WI38 (cell line): Measurements from ENCODE around the gene ITSN1.

ENCODE experiments used
- H3K4me3 ChIP-seq: 2 replicates; pipeline ENCODE4 v1.5.1; 2011; ENCODE audit warnings: low read depth, mild to moderate bottlenecking, control low read depth, low read length
- TF ChIP-seq, protein P1 (sequence below): IDR thresholded peaks from 2 replicates; pipeline ENCODE4 v1.5.1; 2012; ENCODE audit warnings: low read depth, mild to moderate bottlenecking, control low read depth, low read length

ITSN1 gene

DNA sequence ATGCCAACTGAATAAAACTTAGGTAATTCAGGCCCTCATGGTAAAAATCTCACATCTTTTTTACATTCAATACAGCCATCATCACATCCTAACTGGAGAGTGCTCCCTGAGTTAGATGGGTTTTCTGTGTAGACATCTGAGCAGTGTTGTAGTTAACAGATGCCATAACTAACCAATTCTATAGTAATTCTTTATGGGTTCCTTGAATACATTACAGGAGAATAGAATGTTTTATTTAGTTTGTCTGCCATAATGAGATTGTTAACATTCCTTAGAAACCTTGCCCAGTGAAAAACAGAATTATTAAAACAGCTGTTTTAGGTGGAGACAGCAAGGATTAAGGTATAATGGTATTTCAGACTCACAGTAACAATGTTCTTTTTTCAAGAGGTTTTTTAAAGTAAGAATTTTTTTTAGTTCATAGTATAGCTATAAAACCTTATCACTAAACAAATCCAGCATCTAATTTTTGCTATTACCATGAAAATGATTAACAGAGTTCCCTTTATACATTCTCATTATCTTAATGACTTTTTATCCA, 178.0 kb downstream of the ITSN1 start:
- TF ChIP-seq, protein P1, sequence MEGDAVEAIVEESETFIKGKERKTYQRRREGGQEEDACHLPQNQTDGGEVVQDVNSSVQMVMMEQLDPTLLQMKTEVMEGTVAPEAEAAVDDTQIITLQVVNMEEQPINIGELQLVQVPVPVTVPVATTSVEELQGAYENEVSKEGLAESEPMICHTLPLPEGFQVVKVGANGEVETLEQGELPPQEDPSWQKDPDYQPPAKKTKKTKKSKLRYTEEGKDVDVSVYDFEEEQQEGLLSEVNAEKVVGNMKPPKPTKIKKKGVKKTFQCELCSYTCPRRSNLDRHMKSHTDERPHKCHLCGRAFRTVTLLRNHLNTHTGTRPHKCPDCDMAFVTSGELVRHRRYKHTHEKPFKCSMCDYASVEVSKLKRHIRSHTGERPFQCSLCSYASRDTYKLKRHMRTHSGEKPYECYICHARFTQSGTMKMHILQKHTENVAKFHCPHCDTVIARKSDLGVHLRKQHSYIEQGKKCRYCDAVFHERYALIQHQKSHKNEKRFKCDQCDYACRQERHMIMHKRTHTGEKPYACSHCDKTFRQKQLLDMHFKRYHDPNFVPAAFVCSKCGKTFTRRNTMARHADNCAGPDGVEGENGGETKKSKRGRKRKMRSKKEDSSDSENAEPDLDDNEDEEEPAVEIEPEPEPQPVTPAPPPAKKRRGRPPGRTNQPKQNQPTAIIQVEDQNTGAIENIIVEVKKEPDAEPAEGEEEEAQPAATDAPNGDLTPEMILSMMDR: no peak
- H3K4me3 ChIP-seq: no peak overlapping the region

DNA sequence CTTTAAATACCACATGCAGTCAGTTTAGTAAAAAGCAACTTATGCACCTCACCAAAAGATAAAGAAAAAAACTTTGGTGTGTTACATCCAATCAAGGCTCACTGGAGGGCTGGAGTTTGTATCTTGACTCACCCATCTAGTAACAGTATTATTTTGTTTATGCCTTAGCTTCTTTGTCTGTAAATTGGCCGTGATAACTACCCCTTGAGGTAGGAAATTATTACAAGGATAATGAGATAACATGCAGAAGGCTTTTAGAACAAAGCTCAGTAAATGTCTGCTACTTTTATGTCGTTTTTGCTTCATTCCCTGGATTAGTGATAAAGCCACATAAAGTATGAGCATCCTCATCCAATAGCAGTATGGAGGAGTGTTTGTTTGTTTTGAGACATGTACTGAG, 178.5 kb downstream of the ITSN1 start:
- TF ChIP-seq, protein P1: no peak

DNA sequence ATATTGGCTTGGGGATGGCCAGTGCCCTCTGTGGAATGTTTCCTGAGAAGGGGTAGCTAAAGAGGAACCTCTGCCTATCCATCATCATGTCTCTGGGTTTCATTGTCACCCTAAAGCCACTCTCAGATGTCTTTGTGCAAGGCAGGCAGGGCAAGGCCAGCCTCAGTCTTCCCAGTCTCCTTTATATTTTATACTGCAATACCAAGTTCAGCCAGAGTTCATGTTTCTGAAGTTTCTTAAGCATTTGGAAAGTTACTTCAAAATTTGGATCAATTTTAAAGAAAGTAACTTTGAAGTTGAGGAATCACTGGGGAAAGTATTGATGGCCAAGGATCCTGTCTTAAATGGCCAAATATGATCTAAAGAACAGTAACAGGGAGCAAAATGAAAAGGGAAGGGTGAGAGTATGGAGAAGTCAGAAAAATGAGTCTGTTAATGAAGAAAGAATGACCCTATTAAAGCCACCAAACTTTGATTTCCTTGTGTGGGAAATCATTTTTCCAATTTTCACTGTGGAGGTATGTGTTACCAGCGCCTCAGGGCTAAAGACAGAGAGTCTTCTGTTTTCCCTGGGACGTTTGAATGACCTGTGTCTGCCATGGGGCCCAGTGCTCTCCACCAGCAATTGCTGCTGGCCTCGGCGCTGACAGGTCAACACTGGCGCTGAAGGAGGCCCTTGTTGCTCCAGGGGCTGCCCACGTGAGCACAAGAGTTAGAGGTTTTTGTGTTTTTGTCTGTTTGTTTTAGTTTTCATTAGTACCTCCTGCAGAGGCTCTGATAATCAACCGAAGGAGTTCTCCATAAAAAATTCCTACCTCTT, 179.4 kb downstream of the ITSN1 start:
- TF ChIP-seq, protein P1: no peak
- H3K4me3 ChIP-seq: no peak overlapping the region

More for the DNA sequence above, 178.5 kb downstream of the ITSN1 start:
- H3K4me3 ChIP-seq: no peak overlapping the region

DNA sequence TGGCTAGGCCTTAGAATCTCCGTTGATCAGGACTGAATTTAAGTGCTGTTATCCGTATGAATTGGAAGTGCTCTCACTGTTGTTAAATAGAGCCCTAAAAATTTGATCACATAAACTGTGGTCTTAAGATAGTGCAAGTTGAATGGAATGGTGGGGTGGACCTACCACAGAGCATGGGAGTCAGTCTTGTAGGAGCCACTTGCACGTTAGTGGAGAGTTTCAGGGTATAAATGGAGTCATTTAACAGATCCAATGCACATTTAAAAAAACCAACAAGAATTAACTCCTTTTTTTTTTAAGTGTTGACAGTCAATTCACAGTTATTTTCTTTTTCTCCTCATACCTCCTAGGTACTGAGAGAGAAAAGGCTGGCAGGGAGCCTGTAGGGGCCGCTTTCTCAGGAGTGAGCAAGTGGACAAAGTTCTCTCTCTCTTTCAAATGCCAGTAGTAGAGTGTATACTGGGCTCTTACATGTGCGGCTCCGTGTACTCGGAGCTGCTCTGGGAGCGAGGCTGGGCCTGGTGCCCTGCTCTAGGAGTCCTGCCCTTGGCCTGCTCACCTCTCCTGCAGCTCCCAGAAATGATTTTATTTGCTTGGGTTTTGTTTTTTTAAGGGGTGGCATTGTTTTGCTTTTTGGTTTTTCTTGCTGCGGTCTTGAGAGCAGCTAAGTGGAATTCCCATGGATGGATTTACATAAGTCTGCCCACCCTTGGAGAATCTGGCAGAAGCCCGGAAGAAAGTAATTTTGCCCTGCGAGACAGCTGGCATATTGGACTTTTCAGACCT, 182.0 kb downstream of the ITSN1 start:
- no peak overlapping the region for H3K4me3 ChIP-seq
- TF ChIP-seq, protein P1: no peak

DNA sequence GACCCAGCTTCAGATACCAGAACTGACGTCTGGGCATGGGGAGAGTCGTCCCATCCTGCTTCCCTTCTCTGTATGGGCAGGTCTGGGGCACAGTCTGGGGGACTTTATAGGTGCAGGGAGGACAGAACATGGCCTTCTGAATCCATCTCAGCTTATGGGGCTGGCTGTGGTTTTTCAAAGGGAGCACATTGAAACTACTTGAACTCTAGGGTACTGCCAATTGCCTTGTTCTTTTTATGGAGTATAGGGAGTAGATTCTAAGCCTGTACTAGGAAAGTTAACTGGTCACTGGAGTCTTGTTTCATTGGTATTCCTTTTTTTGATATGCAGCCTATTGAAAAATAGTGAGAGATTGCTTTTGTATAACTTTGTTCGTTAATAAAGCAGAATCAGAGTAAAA, 183.1 kb downstream of the ITSN1 start:
- TF ChIP-seq, protein P1: no peak

DNA sequence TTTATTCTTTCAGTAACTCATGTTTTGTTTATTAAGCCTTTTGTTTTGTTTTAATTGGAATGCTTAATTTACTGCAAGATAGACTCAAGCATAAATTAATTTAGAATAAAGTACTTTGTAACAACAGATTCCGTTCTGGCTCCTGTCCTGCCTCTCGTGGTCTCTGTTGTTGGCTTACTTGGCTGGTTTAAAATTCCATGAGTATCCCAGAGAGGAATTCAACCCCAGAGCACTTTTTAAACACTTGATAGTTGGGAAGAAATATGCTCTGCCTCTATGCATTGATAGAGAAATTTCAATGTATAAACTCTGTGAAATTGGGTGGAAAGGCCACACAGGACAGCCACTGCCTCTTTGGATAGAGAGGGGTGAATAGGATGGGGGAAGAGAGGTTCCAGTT, 183.6 kb downstream of the ITSN1 start:
- no peak overlapping the region for H3K4me3 ChIP-seq
- TF ChIP-seq, protein P1: no peak

More for the DNA sequence above, 183.1 kb downstream of the ITSN1 start:
- no peak overlapping the region for H3K4me3 ChIP-seq
